ENCODE data around the gene EPHB3.

Gene EPHB3

GRCh38 chr3:184596886-184597575, 35.4 kb downstream of the EPHB3 start:
- no peak for DNase-seq (ENCODE audit: extremely low read depth, low read depth)
- TF ChIP-seq CTCF (IDR thresholded peaks at IDR 0.05; ENCODE audit: low read depth, low read length): no peak

- TF ChIP-seq CTCF (IDR thresholded peaks at IDR 0.05; ENCODE audit: low read depth, low read length): no peak
Observed at GRCh38 chr3:184597829-184598573, 36.4 kb downstream of the EPHB3 start.

GRCh38 chr3:184598574-184598927, 37.0 kb downstream of the EPHB3 start:
- DNase-seq (ENCODE audit: extremely low read depth, low read depth): peak; percentile 25
- no peak for TF ChIP-seq CTCF (IDR thresholded peaks at IDR 0.05; ENCODE audit: low read depth, low read length)

More at GRCh38 chr3:184597829-184598573, 36.4 kb downstream of the EPHB3 start:
- DNase-seq (ENCODE audit: extremely low read depth, low read depth): no peak

- no peak for TF ChIP-seq CTCF (IDR thresholded peaks at IDR 0.05; ENCODE audit: low read depth, low read length)
- no peak for DNase-seq (ENCODE audit: extremely low read depth, low read depth)
Observed at GRCh38 chr3:184599143-184599542, 37.6 kb downstream of the EPHB3 start.

- no peak for DNase-seq (ENCODE audit: extremely low read depth, low read depth)
- no peak for TF ChIP-seq CTCF (IDR thresholded peaks at IDR 0.05; ENCODE audit: low read depth, low read length)
Observed at GRCh38 chr3:184600685-184601377, 39.2 kb downstream of the EPHB3 start.

- no peak for TF ChIP-seq CTCF (IDR thresholded peaks at IDR 0.05; ENCODE audit: low read depth, low read length)
- DNase-seq (ENCODE audit: extremely low read depth, low read depth): no peak
Observed at GRCh38 chr3:184601576-184602371, 40.2 kb downstream of the EPHB3 start.

Measured in AG09319 (cell line).